Measurements from ENCODE around the gene CNIH3. TPM values are rescaled to one million over a fixed set of nuclear protein-coding genes. Genes with fewer than 3 reads are reported as not detected.

Gene CNIH3
- total and polyA plus RNA-seq, 2 donors (not counting 3 experiments of a cell fraction or from before 2014, with no cell fraction given): 1.3 to 2.5 TPM

GRCh38 chr1:224762701-224763100 lies 146.6 kb downstream of the CNIH3 start:
- Histone ChIP-seq H3K79me2 (ENCODE audit: control insufficient read depth, insufficient read depth, low read length) (no peaks in the 10 kb centered on the region), H3K36me3 (ENCODE audit: control insufficient read depth in 2 of 2, extremely low read depth in 1 of 2, insufficient read depth in 2 of 2, low read length in 2 of 2) (no peaks in the 10 kb centered on the region), H3K27me3 (ENCODE audit: control insufficient read depth in 2 of 2, insufficient read depth in 2 of 2, low read length in 2 of 2) (no peaks in the 10 kb centered on the region), H2AFZ (ENCODE audit: low read depth, low read length) (no peak overlapping the region), H3K27ac (ENCODE audit: insufficient read depth, low read depth, low read length) (no peak overlapping the region), H4K20me1 (replicated peaks; ENCODE audit: control insufficient read depth, extremely low read depth, insufficient read depth, low read length) (no peaks in the 10 kb centered on the region), H3K9me1 (replicated peaks; ENCODE audit: control insufficient read depth, extremely low read depth, insufficient read depth, low read length) (no peaks in the 10 kb centered on the region), H3K4me3 (replicated peaks in 1 of 3; ENCODE audit: insufficient read depth in 1 of 3, low read depth in 1 of 3, low read length in 3 of 3) (no peak overlapping the region), H3K9ac (replicated peaks; ENCODE audit: extremely low read depth, insufficient read depth, low read length) (no peak overlapping the region), H3K9me3 (replicated peaks; ENCODE audit: control insufficient read depth, insufficient read depth, low read length) (no peaks in the 10 kb centered on the region), H3K4me2 (ENCODE audit: insufficient read depth, low read length) (no peak overlapping the region), H3K4me1 (ENCODE audit: control insufficient read depth, extremely low read depth, insufficient read depth, low read length) (no peaks in the 10 kb centered on the region)
- DNase-seq (ENCODE audit: low read depth, low spot score) (no peak), FAIRE-seq (no peak)
- dilution Hi-C loops (cut with MboI; ENCODE audit: extremely low pct_ligation_motif_present, low sequenced_read_pairs) (no loop called here), intact Hi-C loops (cut with micrococcal nuclease) (loop anchor here (5.0 kb wide), 1 partner anchor 55 kb away; no protein-coding TSS in a partner anchor)
- CTCF ChIA-PET: no interaction called here
- BruUV-seq (replicated peaks): no TSS peak
- POLR2A ChIA-PET: no interaction called here
- TF ChIP-seq EZH2 (IDR thresholded peaks at IDR 0.05; ENCODE audit: borderline replicate concordance, low read depth, low read length, severe bottlenecking) (no peak), MYC (IDR thresholded peaks at IDR 0.05; ENCODE audit: low read depth, low read length) (no peak), GATA2 (IDR thresholded peaks at IDR 0.05; ENCODE audit: insufficient read depth, insufficient read length, low read depth, low read length) (no peak), CTCF (IDR thresholded peaks at IDR 0.05; ENCODE audit: extremely low read depth in 1 of 2, insufficient read depth in 1 of 2, low read depth in 1 of 2, low read length in 2 of 2) (no peak), MAX (IDR thresholded peaks at IDR 0.05; ENCODE audit: insufficient read depth, insufficient read length) (no peak), POLR2A (IDR thresholded peaks at IDR 0.05; ENCODE audit: low read depth, low read length) (no peak), FOS (IDR thresholded peaks at IDR 0.05; ENCODE audit: borderline replicate concordance, insufficient read depth, low read length) (no peak), JUN (IDR thresholded peaks at IDR 0.05; ENCODE audit: borderline replicate concordance, insufficient read depth, insufficient read length, low read depth) (no peak), POLR2AphosphoS5 (IDR thresholded peaks at IDR 0.05; ENCODE audit: insufficient read depth, low read depth, low read length) (no peak)

Data from endothelial cell of umbilical vein (primary cell).